ENCODE results near the gene SEC61G.

The SEC61G gene

DNA sequence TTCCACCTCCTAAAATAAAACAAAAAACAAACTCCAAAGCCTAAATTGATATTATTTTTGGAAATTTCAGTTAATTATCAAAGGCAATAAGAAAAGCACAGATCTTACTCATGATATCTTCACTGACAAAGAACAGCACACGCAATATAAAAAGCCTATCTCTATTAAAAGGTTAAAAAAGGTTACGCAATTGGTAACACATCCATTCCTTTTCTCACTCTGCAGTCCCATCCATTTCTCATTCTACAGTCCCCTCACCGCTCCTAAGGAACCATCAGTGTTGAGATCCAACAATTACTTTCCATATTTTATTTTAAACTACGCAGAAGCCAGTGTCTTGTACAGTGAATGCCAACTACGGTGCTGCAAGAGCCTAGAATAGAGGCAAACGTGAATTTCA, 1.3 kb downstream of the SEC61G start:
- no peak for DNase-seq

DNA sequence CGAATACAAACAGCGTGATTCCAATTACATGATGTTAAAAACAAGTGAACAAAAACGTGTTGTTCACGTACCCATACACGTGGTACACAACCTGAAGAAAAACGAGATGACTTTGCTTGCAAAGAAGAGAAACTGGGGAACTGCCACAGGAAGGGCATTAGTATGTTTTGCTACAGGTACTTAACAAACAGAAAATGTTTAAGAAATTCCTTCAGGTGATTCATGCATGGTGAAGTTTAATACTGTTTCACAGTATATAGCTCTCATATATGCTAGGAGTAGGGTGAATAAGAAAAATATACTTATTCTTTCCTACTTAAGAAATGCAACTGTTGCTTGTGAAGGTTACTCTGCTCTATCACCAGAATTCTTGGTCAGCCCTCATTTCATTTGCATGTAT, 9.8 kb downstream of the SEC61G start:
- no peak for DNase-seq

DNA sequence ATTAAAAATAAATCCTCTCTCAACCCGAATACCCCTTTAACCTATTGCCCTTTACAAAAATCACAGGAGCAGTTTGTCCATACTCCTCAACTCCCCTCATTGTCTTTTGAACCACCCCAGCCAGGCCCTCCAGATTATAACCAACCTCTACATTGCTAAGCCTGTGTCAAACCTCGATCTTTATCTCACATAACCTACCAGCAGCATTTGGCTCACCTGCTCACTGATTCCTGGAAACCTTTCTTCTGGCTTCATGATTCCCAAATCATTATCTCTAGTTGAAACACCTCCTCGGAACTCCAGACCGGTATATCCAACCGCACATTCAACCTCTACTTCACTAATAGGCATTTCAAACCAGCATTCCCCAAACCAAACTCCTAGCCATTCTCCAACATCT, 11.8 kb downstream of the SEC61G start:
- DNase-seq = no peak

DNA sequence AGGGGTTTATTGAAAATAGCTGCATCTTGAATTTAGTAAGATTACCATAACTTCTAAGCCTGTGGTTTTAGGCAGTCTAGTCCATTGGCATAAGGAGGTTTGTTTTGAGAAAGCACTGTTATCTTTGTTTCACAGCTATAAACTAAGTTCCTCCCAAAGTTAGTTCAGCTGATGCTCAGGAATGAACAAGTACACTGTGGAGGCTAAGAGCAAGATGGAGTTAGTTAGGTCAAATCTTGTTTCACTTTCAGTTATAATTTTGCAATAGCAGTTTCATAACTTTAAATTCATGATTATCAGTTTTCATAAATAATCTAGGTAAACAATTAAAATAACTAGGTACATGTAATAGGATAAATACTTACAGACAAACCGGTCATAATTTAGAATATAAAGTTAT, 15.4 kb downstream of the SEC61G start:
- DNase-seq = no peak

DNA sequence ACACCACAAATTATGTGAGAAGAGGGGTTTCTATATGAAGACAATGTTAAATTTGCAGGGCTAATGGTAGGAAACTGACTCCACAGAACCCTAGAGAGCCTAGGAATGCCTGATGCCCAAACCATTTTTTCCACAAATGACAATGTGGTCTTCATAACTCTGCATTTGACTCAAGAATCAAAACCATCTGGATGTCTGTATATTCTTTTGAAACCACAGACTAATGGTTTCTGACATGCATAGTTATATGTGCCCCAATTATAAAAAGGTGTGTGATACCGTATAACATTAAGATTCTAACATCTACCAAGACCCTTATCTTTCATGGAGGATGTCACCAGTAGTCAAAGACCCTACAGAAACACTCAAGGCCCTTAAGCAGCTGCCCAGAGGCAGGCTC, 20.3 kb downstream of the SEC61G start:
- DNase-seq = no peak

DNA sequence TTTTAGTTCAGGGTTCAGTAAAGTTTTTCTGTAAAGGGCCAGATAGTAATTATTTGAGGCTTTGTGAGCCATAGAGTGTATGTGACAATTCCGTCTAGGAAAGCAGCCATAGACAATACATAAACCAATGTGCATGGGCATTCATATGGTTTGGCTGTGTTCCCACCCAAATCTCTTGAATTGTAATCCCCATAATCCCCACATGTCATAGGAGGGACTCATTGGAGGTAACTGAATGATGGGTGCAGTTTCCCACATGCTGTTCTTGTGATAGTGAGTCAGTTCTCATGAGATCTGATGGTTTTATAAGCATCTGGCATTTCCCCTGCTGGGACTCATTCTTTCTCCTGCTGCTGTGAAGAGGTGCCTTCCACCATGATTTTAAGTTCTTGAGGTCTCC, 29.9 kb downstream of the SEC61G start:
- DNase-seq = no peak

DNA sequence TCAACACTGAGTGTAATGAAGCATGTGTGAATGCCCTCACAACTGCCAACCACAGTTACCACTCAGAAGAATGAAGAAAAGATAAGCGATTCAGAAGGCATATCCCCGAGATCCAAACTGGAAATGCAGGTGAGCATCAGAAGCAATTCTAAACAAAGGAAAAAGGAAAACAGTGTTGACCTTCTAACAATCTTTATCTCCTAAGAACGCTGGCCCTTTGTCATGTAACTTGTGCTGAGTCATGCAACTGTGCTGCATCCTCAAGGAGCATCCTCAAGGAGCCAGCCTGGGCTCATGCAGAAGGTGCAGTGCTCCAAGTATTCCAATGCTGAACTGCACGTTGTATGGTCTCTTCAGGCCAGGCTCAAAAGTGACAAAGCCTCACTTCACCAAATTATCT, 30.6 kb downstream of the SEC61G start:
- no peak for DNase-seq

DNA sequence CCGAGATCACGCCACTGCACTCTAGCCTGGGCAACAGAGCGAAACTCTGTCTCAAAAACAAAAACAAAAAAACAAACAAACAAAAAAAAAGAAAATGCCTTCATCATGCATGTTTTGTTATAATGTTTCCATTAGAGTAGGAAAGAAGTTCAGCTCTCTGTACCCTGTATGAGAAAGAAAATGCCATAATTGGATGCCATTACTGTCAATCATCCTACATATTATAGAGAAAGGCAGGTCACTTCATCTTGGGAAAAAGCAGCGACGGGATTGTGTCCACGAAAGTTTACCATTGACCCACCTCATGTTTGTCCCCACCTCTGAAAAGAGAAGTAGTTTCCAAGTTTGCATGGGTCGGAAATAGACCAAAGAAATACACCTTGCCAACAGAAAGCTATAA, 33.8 kb downstream of the SEC61G start:
- DNase-seq = no peak

DNA sequence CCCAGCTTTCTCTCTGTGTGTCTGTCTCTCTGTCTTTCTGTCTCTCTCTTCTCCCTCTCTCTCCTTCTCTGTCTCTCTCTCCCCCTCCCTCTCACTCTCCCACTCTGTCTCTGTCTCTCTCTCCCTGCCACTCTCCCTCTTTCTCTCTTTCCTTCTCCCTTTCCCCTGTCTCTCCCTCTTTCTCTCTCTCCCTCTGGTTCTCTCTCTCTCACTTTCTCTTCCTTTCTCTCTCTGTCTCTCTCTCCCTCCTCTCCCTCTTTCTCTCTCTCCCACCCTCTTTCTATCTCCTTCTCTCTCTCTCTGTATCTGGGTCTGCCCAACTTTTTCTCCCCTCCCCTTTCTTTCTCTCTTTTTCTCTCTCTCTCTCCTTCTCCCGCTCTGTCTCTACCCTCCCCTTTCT, 36.5 kb downstream of the SEC61G start:
- DNase-seq = no peak

DNA sequence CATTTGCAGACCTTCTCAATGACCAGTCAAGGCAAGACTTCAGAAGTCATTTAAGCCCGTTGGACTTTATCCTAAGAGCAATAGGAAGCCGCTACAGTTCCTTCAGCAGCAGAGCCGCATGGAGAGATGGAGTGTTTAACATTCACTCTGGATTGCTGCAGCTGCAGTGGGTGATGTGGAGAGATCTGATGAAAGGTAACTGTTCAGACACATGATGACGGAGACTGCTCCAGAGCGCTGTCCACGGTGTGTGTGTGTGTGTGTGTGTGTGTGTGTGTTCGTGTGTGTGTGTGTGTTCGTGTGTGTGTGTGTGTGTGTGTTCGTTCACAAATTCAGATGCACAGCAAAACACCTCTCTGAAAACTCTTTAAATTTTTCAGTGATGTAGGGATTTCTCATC, 37.0 kb downstream of the SEC61G start:
- DNase-seq = no peak

DNA sequence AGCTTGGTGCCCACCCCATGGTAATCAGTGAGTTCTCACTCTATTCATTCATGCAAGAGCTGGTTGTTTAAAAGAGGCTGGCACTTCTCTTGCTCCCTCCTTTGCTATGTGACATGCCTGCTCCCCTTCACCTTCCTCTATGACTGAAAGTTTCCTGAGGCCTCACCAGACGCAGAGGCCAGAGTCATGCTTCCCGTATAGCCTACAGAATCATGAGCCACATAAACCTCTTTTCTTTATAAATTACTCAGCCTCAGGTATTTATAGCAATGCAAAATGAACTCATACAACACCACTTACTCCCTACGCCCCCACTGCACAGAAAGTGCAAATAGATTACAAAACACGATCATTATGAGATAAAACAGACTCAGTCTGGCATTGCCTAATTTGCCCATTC, 39.0 kb downstream of the SEC61G start:
- no peak for DNase-seq

DNA sequence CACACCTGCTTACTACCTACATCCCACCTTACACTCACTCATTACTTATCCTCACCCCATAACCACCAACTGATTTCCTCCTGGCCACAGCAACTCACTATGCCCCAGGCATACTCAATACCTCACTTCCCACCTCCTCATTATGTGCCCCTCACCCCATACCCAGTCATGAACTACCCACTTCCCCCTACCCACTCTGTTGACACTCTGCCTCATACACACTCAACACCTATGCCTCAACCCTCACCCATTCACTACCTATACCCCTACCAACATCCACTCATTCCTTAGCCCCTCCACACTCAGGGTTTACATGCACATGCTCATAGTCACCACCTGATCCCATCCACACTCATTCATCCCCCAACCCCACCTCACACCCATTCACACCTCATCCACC, 39.6 kb downstream of the SEC61G start:
- no peak for DNase-seq

DNA sequence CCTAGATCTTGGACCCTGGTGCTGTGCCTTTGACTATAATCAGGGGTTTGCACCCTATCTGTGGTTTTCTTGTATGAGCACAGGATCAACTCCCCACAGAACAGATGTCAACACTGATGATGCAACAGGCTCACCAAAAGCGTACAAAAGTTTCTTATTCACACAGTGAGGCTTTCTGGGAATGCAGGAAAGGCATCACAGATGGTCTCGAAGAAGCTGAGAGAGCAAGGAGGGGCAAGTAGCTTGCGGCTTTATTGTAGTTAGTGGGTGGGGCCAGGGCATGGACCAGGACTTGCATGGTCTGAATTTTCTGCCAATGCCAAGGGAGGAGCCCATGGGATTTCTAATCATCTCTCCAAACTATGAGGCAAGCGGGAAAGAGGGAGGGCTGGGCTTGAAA, 46.2 kb downstream of the SEC61G start:
- no peak for DNase-seq

DNA sequence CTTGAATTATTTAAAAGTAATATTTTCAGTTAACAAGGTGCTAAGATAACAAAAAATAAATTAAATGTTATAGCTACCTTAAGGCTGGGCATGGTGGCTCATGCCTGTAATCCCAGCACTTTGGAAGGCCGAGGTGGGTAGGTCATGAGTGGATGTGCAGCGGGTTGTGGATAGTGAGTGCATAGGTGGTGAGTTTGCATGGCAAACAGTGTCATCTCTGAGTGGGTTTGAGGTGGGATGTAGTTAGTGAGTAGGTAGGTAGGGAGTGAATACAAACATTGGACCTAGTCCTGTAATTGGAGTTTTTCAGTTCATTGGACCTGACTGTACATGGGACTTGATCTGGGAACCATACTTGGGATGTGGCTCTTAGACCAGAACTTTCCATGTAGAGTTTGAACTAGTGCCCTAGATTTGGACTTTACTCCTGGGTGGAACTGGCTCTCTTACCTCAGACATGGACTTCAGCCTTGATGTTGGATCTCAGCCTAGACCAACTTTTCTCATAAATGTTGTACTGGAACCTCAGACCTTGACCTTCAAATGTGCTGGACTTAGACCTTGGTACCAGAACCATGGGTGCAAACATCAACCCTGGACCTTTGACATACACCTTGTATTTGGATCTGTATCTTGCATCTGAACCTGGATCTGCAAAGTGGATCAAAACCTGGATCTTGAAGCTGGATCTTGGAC, 47.0 kb downstream of the SEC61G start:
- no peak for DNase-seq

DNA sequence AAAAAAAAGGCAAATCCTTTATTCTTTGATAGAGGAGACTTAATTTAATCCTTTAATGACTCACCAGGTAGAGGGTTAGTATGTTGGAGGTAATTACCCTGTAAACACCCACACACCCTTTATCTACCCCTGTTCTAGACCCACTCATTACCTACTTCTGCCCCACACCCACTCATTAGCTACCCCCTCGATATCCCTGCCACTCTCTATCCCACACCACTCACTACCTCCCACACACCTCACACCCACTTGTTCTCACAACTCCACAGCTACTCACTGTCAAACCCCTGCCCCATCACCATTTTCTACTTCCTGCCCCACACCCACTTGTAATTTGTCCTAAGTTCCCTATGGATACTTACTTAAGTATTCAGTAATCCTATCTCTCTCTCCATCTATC, 49.7 kb downstream of the SEC61G start:
- DNase-seq = no peak

DNA sequence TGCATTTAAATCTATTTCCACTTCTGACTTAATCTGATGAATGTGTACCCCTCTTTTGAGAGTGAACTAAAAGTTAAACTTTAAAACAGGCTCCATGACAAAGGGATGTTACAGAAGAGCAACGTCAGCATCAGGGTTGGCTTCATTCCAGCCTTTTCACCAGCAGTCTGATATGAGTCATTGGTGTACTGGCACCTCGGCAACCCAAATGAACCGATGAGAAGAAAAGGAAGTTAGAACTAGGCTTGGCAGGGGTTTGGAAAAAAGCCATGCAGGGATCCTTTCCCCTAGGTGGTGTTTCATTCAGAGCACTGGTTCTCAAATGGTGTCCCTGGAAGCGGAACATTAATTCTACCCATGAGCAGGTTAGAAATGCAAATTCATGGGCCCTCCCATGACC, 53.6 kb downstream of the SEC61G start:
- no peak for DNase-seq

DNA sequence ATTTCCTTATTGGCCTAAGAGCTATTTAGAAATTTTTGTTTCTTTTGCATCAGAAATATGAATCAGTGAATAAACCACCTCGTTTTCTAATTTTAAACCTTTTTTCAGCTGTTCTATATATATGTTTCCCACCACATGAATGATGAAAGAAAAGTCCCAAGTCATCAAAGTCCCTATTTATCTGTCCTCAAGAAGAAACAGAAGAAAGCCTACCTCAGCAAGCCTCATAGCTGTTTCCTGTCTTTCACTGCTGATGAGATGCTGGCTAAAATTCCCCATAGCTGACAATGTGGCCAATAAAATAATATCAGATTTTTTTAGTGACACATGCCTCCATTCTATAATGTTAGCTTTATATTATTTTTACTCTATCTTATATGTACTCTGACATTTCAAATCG, 54.2 kb downstream of the SEC61G start:
- DNase-seq = no peak
